CD4-positive, alpha-beta T cell treated with Interleukin-15 for 4 hours (primary cell): Measurements from ENCODE around the gene DGKB.

Source experiments
- DNase-seq: peaks from one replicate; pipeline ENCODE4 v3.0.0-alpha.2; 2020; ENCODE audit warnings: low spot score

The DGKB gene

DNA sequence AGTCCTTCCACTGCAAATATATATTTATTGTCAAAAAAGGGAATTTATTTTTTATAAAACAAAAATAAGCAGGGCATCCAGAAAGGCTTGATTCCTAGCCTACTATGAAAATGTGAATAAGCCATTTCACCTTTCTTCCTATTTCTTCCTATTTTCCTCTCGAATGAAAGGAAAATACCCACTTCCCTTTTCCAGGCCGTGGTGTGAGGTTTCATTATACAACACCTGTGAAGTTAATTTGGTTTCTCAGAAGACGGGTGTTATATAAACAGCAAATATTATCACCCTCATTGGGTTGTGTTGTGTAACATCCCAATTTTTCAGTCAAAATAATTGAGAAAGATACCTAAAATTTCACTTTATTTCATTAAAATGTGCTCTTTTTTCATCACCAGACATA is 214.3 kb downstream of the DGKB start:
- DNase-seq, result no peak

DNA sequence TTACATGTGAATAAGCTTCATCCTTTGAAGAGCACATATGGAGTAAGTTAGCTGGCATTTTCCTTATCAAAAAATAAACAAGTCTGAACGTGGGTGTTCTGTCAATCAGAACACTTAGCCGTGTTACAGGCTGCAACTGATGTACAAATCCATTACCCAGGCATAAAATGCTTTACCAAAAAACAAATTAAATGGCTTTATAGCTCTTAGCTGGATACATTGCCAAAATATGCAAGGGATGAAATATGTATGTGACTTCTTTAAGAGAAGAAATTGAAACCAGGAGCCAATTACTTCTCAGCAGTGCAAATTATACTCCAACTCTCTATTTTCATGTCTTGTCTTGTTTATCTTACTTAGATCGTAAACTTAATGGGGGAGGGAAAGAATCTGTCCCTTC is 214.8 kb downstream of the DGKB start:
- no peak for DNase-seq

DNA sequence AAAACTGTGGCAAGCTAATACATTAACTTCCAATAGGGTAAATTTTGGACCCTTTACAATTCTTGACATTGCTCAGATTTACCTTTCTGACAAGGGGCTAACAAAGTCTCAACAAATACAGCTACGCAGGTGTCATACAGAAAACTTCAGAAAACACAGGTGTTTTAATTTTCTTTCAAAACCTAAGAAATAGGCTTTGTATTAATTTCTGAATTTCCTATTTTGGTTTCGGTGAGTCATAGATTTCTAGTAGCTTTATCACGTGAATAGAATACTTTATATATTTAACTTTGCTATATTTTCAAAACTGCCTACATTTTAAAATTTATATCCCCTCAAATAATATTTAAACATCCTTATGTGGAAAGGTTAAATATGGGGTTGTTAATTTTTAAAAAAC is 215.3 kb downstream of the DGKB start:
- DNase-seq, result no peak

DNA sequence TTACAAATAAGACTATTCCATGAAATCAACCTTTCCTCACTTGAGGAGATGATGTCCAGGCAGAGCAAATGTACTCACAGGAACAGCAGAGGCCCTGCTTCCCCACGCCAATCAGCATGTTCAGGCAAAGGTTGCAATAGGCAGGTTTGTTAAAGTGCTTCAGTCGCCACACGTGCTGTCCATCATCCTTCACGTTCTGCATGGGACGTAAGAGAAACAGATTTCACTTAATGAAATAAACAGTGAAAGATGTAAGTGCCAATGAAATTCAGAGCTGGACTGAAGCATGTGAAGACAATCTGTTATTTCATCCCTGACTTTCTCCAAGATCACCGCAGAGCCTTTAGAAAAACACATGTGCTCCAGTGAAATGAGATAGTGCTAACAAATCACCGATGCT is 217.4 kb downstream of the DGKB start:
- no peak for DNase-seq

GRCh38 chr7:14682910-14683465 is 219.6 kb downstream of the DGKB start:
- DNase-seq, result no peak

GRCh38 chr7:14676896-14677295 is 225.7 kb downstream of the DGKB start:
- DNase-seq, result no peak

DNA sequence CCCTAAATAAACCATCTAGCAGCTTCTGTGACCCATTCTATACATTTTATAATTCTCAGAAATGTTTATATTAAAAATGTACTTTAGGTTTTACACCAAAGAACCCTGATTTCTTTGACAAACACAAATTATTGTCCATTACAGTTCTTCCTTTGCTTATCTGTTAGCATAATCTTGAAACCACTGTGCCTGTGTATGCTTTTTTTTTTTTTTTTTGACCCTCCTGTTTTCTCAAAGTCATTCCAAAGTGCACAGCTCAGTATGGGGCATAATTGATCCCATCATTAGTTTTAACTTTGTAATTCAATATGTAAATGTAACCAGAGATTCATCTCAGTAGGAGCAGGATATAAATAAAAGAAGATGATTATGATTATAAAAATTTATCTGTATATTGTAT is 229.3 kb downstream of the DGKB start:
- no peak for DNase-seq

GRCh38 chr7:14666913-14667312 is 235.6 kb downstream of the DGKB start:
- no peak for DNase-seq

DNA sequence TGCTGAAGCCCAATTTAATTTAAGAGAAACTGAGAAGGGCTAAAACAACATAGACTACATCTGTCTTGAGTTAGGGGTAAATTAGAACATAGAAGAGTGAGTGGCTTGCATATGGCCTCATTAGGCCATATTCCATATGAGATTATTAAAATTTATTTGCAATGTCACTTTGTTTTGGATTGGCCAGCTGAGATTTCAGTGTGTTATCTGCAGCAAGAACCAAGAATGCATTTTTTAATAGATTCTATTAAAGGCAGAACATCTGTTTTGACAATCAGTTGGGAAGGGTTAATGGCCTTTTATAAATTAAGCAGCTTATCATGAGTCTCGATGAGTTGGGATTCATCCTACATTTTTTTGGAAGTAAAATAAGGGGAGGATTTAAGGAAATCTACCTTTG is 236.2 kb downstream of the DGKB start:
- no peak for DNase-seq

DNA sequence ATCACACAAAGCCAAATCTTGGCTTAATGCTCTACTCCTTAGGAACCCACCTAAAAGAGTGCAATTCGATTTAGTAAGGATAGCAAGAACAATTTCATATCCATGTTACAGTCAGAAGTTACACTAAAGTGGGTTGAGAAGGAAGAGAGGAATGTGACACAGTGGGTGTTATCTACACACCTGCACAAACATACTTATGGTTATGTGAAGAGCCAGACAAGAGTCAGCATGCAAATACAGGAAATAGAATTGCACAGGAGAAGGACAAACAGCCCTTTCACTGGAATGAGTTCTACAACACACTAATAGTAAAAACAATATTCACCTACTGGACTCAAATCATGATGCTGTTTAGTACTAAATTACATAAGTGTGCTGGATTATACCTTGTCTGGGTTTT is 262.8 kb downstream of the DGKB start:
- DNase-seq, result no peak

GRCh38 chr7:14639329-14639728 is 263.2 kb downstream of the DGKB start:
- no peak for DNase-seq

GRCh38 chr7:14637968-14638367 is 264.6 kb downstream of the DGKB start:
- no peak for DNase-seq

DNA sequence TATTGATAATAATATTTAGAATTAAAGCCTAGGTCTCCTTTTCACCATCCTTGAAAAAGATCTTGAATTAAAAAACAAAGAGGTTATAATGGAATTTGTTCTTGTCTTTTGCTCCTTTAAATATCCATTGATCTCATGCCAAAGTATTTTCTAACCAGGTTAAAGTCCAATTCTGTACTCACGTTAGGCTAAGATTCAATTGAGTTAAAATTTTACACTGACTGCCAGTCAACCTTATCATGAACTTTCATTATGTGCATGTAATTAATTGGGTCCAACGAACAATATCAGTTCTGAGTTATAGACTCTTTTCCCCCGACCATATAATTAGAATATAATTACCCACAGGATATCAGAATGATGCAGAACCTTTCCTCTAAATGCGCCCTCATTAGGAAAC is 266.6 kb downstream of the DGKB start:
- no peak for DNase-seq

- DNase-seq, result no peak
These were observed 272.5 kb downstream of the DGKB start for GRCh38 chr7:14630048-14630447.

DNA sequence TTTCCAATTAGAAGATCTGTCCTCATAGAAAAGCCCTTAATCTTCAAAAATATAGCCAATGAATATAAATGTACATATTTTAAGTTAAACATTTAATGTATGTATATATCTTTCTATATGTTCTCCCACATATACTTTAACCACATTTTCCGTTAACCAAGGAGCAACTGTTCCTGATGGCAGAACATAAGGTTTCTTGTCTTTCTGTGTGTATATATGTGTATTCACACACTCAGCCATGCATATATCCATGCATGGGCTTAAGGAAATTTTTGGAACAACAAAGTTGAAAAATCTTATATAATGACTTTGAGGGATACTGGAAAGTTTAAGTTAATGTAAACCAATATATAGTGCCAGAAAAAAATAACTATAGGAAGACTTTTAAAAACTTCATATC is 274.0 kb downstream of the DGKB start:
- DNase-seq, result no peak

DNA sequence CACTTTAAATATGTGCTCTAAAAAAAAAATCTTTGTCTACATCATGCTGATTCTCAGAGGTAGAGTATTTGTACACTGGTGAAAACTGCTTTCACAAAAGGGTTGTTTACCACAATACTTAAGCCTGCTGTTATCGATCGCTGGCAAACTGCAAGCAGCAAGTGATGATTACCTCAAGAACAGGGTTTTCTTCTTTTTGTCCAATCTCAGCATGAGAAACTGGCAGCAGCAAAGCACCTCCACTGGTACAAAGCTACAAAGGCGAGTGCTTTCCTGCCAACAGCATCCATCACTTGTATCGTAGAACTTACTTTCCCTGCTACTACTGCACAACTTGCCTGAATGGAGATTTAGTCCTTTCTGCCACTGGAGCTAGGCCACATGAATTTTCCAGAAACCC is 276.5 kb downstream of the DGKB start:
- DNase-seq, result no peak

GRCh38 chr7:14622559-14622958 is 280.0 kb downstream of the DGKB start:
- no peak for DNase-seq

GRCh38 chr7:14606101-14606500 is 296.4 kb downstream of the DGKB start:
- DNase-seq, result no peak

DNA sequence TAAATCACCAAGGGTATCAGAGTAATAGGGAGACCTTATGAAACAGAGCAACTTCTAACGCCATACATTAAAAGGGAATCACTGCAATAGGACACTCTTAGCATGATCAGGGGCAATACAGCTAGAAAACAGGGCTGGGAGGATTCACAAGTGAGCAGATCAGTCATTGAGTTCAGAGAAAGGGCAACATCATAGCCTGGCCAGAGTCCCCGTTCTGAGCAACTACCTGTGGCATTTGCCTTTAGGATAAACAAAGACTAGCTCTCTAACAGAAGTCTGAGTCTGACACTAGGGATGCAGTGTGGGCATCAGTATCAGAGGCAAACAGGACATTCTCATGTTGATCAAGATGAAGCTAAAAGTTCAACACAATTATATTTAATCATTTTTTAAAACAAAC is 297.9 kb downstream of the DGKB start:
- no peak for DNase-seq

GRCh38 chr7:14602851-14603250 is 299.7 kb downstream of the DGKB start:
- DNase-seq, result no peak

DNA sequence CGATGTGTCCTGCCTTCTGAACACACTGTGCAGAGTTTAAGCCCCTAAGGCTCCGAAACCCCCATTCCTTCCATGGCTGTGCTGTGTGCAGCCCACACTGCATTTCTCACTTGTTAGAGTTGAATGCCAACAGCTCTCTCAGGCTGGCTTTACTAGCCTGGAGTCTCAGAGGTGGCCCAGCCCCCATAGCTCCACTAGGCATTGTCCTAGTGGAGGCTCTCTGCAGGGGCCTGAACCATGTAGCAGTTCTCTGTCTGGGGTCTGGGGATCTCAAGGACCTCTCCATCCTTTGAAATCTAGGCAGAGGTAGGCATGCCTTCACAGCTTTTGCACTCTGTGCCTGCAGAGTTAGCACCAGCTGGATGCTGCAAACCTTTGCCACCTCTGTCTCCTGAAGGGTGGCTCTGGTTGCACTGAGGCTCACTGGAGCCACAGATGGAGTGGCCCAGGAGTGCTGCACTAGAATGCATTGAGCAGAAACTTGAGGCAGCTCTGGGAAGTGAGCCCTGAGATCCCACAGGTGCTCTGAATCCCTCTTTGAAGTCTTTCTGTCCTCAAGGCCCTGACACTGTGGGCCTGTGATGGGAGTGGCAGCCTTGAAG is 301.7 kb downstream of the DGKB start:
- DNase-seq, result no peak

DNA sequence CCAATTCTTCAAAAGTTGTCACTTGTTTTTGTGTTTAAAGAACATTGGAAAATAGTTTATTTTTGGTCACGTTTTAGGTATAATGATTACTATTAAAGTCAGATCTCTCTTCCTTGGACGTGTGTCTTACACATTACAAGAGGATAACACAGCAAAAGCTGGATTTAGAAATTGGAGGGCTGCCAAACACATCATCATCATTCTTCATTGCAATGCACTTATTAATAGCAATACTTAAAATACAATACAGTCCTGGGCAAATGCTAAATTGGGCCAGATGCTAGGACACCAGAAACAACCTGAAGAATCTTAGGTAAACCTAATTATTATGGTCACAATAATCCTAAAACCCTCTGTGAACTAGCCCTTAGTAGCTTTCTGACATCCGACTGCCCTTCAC is 303.6 kb downstream of the DGKB start:
- no peak for DNase-seq

DNA sequence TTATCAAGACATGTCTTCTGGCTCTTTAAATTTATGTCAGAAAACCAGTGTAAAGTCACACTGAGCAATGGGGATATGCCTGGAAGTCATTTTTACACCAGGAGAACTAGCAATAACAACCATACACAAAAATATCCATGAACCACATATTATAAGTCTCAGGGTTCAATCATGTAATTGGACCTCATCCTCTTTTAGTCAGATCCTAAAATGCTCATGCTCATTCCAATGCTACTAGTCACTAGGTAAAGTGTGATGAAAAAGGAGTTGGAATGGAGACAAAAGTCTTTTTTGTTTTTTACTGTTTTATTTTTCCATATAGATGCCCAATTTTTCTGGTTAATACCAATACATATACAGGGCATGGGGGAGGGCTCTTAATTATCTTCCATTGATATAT is 306.1 kb downstream of the DGKB start:
- no peak for DNase-seq

- DNase-seq, result no peak
These were observed 312.3 kb downstream of the DGKB start for GRCh38 chr7:14590206-14590605.

- DNase-seq, result no peak
These were observed 317.3 kb downstream of the DGKB start for GRCh38 chr7:14585232-14585631.
